H9 (cell line): ENCODE data around the gene GPR87. TPM values are rescaled to one million over a fixed set of nuclear protein-coding genes. Genes with fewer than 3 reads are reported as not detected.

Experiments
- DNase-seq: peaks from one replicate; pipeline ENCODE4 v3.0.0-alpha.2; 2017
- H2AFZ ChIP-seq: one replicate; pipeline ENCODE4 v1.6.1; 2013; ENCODE audit warnings: mild to moderate bottlenecking, low read length, control low read depth, moderate library complexity
- H2AK5ac ChIP-seq: 2 replicates; pipeline ENCODE4 v1.6.1; 2013; ENCODE audit warnings: low read length, control low read depth, mixed read lengths; ENCODE audit not compliant: insufficient read length
- H2BK120ac ChIP-seq: one replicate; pipeline ENCODE4 v1.6.1; 2013; ENCODE audit warnings: low read depth, mild to moderate bottlenecking, low read length, control low read depth, inconsistent platforms; ENCODE audit not compliant: poor library complexity, severe bottlenecking
- H2BK12ac ChIP-seq: 2 replicates; pipeline ENCODE4 v1.6.1; 2013; ENCODE audit warnings: low read length, control low read depth, mixed read lengths, low read depth; ENCODE audit not compliant: insufficient read length
- H2BK15ac ChIP-seq: 2 replicates; pipeline ENCODE4 v1.6.1; 2013; ENCODE audit warnings: low read depth, low read length, control low read depth
- H2BK20ac ChIP-seq: one replicate; pipeline ENCODE4 v1.6.1; 2013; ENCODE audit warnings: low read depth, mild to moderate bottlenecking, low read length, control low read depth, inconsistent platforms; ENCODE audit not compliant: poor library complexity, severe bottlenecking
- H2BK5ac ChIP-seq: 2 replicates; pipeline ENCODE4 v1.6.1; 2013; ENCODE audit warnings: low read length, control low read depth, mixed read lengths; ENCODE audit not compliant: insufficient read length
- H3K14ac ChIP-seq: 2 replicates; pipeline ENCODE4 v1.6.1; 2013; ENCODE audit warnings: low read length, control low read depth; ENCODE audit not compliant: insufficient read depth
- H3K18ac ChIP-seq: 2 replicates; pipeline ENCODE4 v1.6.1; 2013; ENCODE audit warnings: low read depth, mild to moderate bottlenecking, mixed read lengths, low read length, control low read depth; ENCODE audit not compliant: insufficient read length
- H3K23ac ChIP-seq: 2 replicates; pipeline ENCODE4 v1.6.1; 2013; ENCODE audit warnings: low read length, control low read depth, mixed read lengths, low read depth; ENCODE audit not compliant: insufficient read length
- H3K23me2 ChIP-seq: 2 replicates; pipeline ENCODE4 v1.6.1; 2013; ENCODE audit warnings: low read depth, mild to moderate bottlenecking, mixed read lengths, low read length, control low read depth; ENCODE audit not compliant: insufficient read length, poor library complexity, severe bottlenecking
- H3K27ac ChIP-seq: 2 replicates; pipeline ENCODE4 v1.5.1; 2013; ENCODE audit warnings: low read length, control low read depth, mixed read lengths, low read depth; ENCODE audit not compliant: insufficient read length
- H3K27me3 ChIP-seq: 2 replicates; pipeline ENCODE4 v1.6.1; 2013; ENCODE audit warnings: low read length, control low read depth, inconsistent platforms; ENCODE audit not compliant: insufficient read depth
- H3K4ac ChIP-seq: 2 replicates; pipeline ENCODE4 v1.6.1; 2013; ENCODE audit warnings: low read depth, mild to moderate bottlenecking, control low read depth, inconsistent platforms, low read length, moderate library complexity
- H3K4me1 ChIP-seq: 2 replicates; pipeline ENCODE4 v1.6.1; 2013; ENCODE audit warnings: low read length, control low read depth, inconsistent platforms; ENCODE audit not compliant: insufficient read depth
- H3K4me2 ChIP-seq: 2 replicates; pipeline ENCODE4 v1.6.1; 2013; ENCODE audit warnings: low read length, control low read depth, mixed read lengths; ENCODE audit not compliant: insufficient read length, insufficient read depth
- H3K56ac ChIP-seq: 2 replicates; pipeline ENCODE4 v1.6.1; 2013; ENCODE audit warnings: low read depth, mild to moderate bottlenecking, mixed read lengths, low read length, control low read depth; ENCODE audit not compliant: insufficient read length
- H3K79me1 ChIP-seq: 2 replicates; pipeline ENCODE4 v1.6.1; 2013; ENCODE audit warnings: low read depth, mild to moderate bottlenecking, moderate library complexity, low read length, control low read depth, inconsistent platforms; ENCODE audit not compliant: insufficient read depth, poor library complexity, severe bottlenecking
- H3K79me2 ChIP-seq: 2 replicates; pipeline ENCODE4 v1.6.1; 2013; ENCODE audit warnings: low read length, control low read depth, inconsistent platforms; ENCODE audit not compliant: insufficient read depth
- H3K9ac ChIP-seq: 2 replicates; pipeline ENCODE4 v1.6.1; 2013; ENCODE audit warnings: low read length, control low read depth, mixed read lengths; ENCODE audit not compliant: insufficient read length; ENCODE audit errors: extremely low read depth
- H3K9me3 ChIP-seq: one replicate; pipeline ENCODE4 v1.6.1; 2013; ENCODE audit warnings: low read depth, low read length, inconsistent platforms; ENCODE audit not compliant: control insufficient read depth
- H3T11ph ChIP-seq: one replicate; pipeline ENCODE4 v1.6.1; 2013; ENCODE audit warnings: mild to moderate bottlenecking, low read length, control low read depth, inconsistent platforms
- H4K20me1 ChIP-seq: one replicate; pipeline ENCODE4 v1.6.1; 2013; ENCODE audit not compliant: control insufficient read depth, insufficient read length, insufficient read depth
- H4K5ac ChIP-seq: 2 replicates; pipeline ENCODE4 v1.6.1; 2013; ENCODE audit warnings: low read depth, mild to moderate bottlenecking, mixed read lengths, low read length, control low read depth; ENCODE audit not compliant: insufficient read length
- H4K8ac ChIP-seq: replicated peaks from 2 replicates; pipeline ENCODE4 v1.6.1; 2013; ENCODE audit warnings: low read length, control low read depth, mixed read lengths, low read depth; ENCODE audit not compliant: insufficient read length
- H4K91ac ChIP-seq: 2 replicates; pipeline ENCODE4 v1.6.1; 2013; ENCODE audit warnings: low read depth, mild to moderate bottlenecking, moderate library complexity, mixed read lengths, low read length, control low read depth; ENCODE audit not compliant: insufficient read length
- H3K27ac Mint-ChIP-seq, 3 experiments: 2 replicates in 2 of 3; 3 replicates in 1 of 3; pipeline ENCODE4 v1.8.0; 2020 to 2021; ENCODE audit warnings: mixed read lengths in 3 of 3, mild to moderate bottlenecking in 1 of 3, moderate library complexity in 1 of 3
- H3K27me3 Mint-ChIP-seq: 2 replicates; pipeline ENCODE4 v1.8.0; 2021; ENCODE audit warnings: low read depth, mild to moderate bottlenecking, moderate library complexity, mixed read lengths
- H3K36me3 Mint-ChIP-seq, 3 experiments: 2 replicates in 2 of 3; 3 replicates in 1 of 3; pipeline ENCODE4 v1.8.0; 2020 to 2021; ENCODE audit warnings: low read depth in 3 of 3, mixed read lengths in 3 of 3; ENCODE audit not compliant: insufficient read depth in 1 of 3
- H3K4me1 Mint-ChIP-seq, 2 experiments: 2 replicates each; pipeline ENCODE4 v1.8.0; 2020; ENCODE audit warnings: mixed read lengths in 2 of 2
- H3K4me3 Mint-ChIP-seq, 2 experiments: 2 replicates in 1 of 2; 3 replicates in 1 of 2; pipeline ENCODE4 v1.8.0; 2020 to 2021; ENCODE audit warnings: mild to moderate bottlenecking in 2 of 2, mixed read lengths in 2 of 2, moderate library complexity in 1 of 2
- H3K9me3 Mint-ChIP-seq, 2 experiments: 2 replicates in 1 of 2; 3 replicates in 1 of 2; pipeline ENCODE4 v1.8.0; 2020; ENCODE audit warnings: mild to moderate bottlenecking in 2 of 2, mixed read lengths in 2 of 2, moderate library complexity in 1 of 2
- WGBS: extraction: QIAGEN DNeasy Blood & Tissue Kit; methylation state at CpG from one replicate; pipeline ENCODE4 v1.1.7; 2013; ENCODE audit warnings: missing lambda C conversion rate, low lambda C conversion rate, mixed read lengths; ENCODE audit not compliant: insufficient read length; ENCODE audit errors: extremely low coverage; 5-methylcytosine and 5-hydroxymethylcytosine counted together
- total RNA-seq: library from RNA; stranded (reverse); gene quantifications from 2 replicates; pipeline ENCODE4 v1.2.1, GENCODE V29; 2021
- TF ChIP-seq, protein P1 (sequence below): fragments of 200-600 bp; sonication (generic); conservative IDR thresholded peaks from 3 replicates; pipeline ENCODE4 v1.8.0; 2021; ENCODE audit warnings: antibody characterized with exemption, mild to moderate bottlenecking

The GPR87 gene
- total RNA-seq, 1 experiment from 2014 or later = 0.33 TPM

DNA sequence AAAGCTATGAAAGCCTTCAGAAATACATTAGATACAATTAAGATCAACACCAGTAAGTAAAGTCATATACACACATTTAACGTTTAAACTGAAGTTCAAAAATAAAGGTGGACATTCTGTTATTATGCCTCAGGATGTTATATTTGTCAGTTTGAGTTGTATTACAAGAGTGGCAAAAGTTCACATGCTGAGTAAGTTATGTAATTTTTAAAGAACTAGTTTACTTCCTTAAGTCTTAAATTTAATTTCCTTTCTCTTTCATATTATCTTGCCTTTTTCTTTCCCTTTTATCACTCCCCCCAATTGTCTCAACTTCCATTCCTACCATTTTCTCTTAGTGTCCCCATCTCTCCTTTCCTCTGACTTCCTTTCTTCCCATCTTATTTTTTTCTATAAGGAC lies 4.9 kb upstream of the GPR87 start:
- H3K9me3 Mint-ChIP-seq = no peaks in the 10 kb centered on the region
- Histone ChIP-seq H3K18ac (no peak overlapping the region), H3T11ph (no peak overlapping the region), H4K5ac (no peak overlapping the region), H3K79me1 (no peaks in the 10 kb centered on the region), H2BK120ac (no peak overlapping the region), H3K23me2 (no peaks in the 10 kb centered on the region), H3K9ac (no peak overlapping the region), H4K91ac (no peak overlapping the region), H4K20me1 (no peaks in the 10 kb centered on the region), H3K4me2 (no peak overlapping the region), H3K27me3 (no peaks in the 10 kb centered on the region), H2AFZ (no peak overlapping the region), H3K23ac (no peak overlapping the region), H3K56ac (no peak overlapping the region), H2BK12ac (no peak overlapping the region), H3K14ac (no peak overlapping the region), H2AK5ac (no peak overlapping the region), H3K4me1 (no peaks in the 10 kb centered on the region; the same call in 1 of the 2 replicates), H2BK15ac (no peak overlapping the region), H4K8ac (no peak overlapping the region), H2BK20ac (no peak overlapping the region), H3K9me3 (no peaks in the 10 kb centered on the region), H3K27ac (no peak overlapping the region), H3K4ac (no peak overlapping the region), H2BK5ac (no peak overlapping the region), H3K79me2 (no peaks in the 10 kb centered on the region)
- H3K27me3 Mint-ChIP-seq = no peaks in the 10 kb centered on the region
- H3K4me1 Mint-ChIP-seq = peaks cover 12 to 18% of the 10 kb centered on the region in 2 experiments
- no peak overlapping the region for H3K27ac Mint-ChIP-seq
- DNase-seq = no peak
- H3K4me3 Mint-ChIP-seq = no peak overlapping the region
- H3K36me3 Mint-ChIP-seq = no peaks in the 10 kb centered on the region; a peak in 1 of 7 replicates
- WGBS = no CpG with 5 or more reads among the region's 1 CpG
- TF ChIP-seq, protein P1, sequence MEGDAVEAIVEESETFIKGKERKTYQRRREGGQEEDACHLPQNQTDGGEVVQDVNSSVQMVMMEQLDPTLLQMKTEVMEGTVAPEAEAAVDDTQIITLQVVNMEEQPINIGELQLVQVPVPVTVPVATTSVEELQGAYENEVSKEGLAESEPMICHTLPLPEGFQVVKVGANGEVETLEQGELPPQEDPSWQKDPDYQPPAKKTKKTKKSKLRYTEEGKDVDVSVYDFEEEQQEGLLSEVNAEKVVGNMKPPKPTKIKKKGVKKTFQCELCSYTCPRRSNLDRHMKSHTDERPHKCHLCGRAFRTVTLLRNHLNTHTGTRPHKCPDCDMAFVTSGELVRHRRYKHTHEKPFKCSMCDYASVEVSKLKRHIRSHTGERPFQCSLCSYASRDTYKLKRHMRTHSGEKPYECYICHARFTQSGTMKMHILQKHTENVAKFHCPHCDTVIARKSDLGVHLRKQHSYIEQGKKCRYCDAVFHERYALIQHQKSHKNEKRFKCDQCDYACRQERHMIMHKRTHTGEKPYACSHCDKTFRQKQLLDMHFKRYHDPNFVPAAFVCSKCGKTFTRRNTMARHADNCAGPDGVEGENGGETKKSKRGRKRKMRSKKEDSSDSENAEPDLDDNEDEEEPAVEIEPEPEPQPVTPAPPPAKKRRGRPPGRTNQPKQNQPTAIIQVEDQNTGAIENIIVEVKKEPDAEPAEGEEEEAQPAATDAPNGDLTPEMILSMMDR = no peak
